HEK293T (cell line): Measurements from ENCODE around the gene ATP2C1.

Experiments used
- ARNT ChIP-seq: fragments of 450-650 bp; IDR thresholded peaks from 2 replicates; pipeline ENCODE4 v1.6.1; 2017; ENCODE audit warnings: mild to moderate bottlenecking
- BHLHE40 ChIP-seq: fragments of 450-650 bp; IDR thresholded peaks from 2 replicates; pipeline ENCODE4 v1.6.1; 2016; ENCODE audit warnings: mild to moderate bottlenecking, moderate library complexity, borderline replicate concordance
- ELF4 ChIP-seq: fragments of 450-650 bp; IDR thresholded peaks from 2 replicates; pipeline ENCODE4 v1.6.1; 2017; ENCODE audit warnings: antibody characterized with exemption
- FOXM1 ChIP-seq: fragments of 450-650 bp; IDR thresholded peaks from 2 replicates; pipeline ENCODE4 v1.6.1; 2017; ENCODE audit warnings: mild to moderate bottlenecking, borderline replicate concordance
- L3MBTL2 ChIP-seq: fragments of 450-650 bp; conservative IDR thresholded peaks from 2 replicates; pipeline ENCODE4 v1.6.1; 2016; ENCODE audit warnings: mild to moderate bottlenecking
- PKNOX1 ChIP-seq: fragments of 450-650 bp; IDR thresholded peaks from 2 replicates; pipeline ENCODE4 v1.6.1; 2016
- SP1 ChIP-seq: fragments of 450-650 bp; IDR thresholded peaks from 2 replicates; pipeline ENCODE4 v1.6.1; 2017
- TARDBP ChIP-seq: fragments of 450-650 bp; IDR thresholded peaks from 2 replicates; pipeline ENCODE4 v1.6.1; 2016

GRCh38 chr3:131008326-131008725 is 114.4 kb downstream of the ATP2C1 start:
- TF ChIP-seq SP1 (no peak), L3MBTL2 (no peak), ELF4 (no peak), BHLHE40 (no peak), FOXM1 (no peak), TARDBP (no peak), ARNT (no peak), PKNOX1 (no peak)
